IMR-90 (cell line): Measurements from ENCODE around the gene COL4A1.

Experiments
- POLR2A ChIP-seq: IDR thresholded peaks from 2 replicates; pipeline ENCODE4 v1.6.1; 2012; ENCODE audit warnings: mild to moderate bottlenecking, low read depth, low read length
- TF ChIP-seq, protein P1 (sequence below): conservative IDR thresholded peaks from 2 replicates; pipeline ENCODE4 v1.5.1; 2012; ENCODE audit warnings: mild to moderate bottlenecking, low read depth, low read length, improper control_type of control experiment

DNA sequence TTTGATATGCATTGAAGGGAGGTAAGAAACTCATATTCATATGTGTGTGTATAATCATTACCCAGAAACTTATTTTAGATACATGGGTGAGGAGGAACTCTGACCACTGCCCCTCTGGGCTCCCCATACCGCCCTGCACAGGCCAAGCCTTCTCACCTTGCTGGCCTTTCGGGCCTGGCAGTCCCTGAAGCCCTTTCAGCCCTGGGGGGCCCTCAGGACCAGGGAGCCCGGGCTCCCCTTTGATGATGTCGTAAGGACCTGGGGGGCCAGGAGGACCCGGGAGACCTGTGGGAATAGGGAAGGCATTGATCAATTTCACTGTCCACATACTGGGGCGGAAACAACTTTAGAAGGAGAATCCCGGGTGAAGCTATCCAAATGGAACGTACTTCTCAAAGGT is 142.3 kb downstream of the COL4A1 start:
- no peak for TF ChIP-seq POLR2A
- TF ChIP-seq, protein P1, sequence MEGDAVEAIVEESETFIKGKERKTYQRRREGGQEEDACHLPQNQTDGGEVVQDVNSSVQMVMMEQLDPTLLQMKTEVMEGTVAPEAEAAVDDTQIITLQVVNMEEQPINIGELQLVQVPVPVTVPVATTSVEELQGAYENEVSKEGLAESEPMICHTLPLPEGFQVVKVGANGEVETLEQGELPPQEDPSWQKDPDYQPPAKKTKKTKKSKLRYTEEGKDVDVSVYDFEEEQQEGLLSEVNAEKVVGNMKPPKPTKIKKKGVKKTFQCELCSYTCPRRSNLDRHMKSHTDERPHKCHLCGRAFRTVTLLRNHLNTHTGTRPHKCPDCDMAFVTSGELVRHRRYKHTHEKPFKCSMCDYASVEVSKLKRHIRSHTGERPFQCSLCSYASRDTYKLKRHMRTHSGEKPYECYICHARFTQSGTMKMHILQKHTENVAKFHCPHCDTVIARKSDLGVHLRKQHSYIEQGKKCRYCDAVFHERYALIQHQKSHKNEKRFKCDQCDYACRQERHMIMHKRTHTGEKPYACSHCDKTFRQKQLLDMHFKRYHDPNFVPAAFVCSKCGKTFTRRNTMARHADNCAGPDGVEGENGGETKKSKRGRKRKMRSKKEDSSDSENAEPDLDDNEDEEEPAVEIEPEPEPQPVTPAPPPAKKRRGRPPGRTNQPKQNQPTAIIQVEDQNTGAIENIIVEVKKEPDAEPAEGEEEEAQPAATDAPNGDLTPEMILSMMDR = no peak
